ENCODE measurements around the gene CHPF.

The CHPF gene

GRCh38 chr2:219540784-219541504, 2.7 kb downstream of the CHPF start:
- in situ Hi-C loops (cut with HindIII; ENCODE audit: low pct_unique_long_range_greater_than_20kb, low sequenced_read_pairs) = no loop called here
- DNase-seq (ENCODE audit: low read depth in 1 of 2, low spot score in 1 of 2) = no peak
- no peak for TF ChIP-seq JUND (IDR thresholded peaks at IDR 0.05; ENCODE audit: low read depth)

GRCh38 chr2:219539926-219540678, 3.5 kb downstream of the CHPF start:
- TF ChIP-seq JUND (IDR thresholded peaks at IDR 0.05; ENCODE audit: low read depth) = no peak
- in situ Hi-C loops (cut with HindIII; ENCODE audit: low pct_unique_long_range_greater_than_20kb, low sequenced_read_pairs) = no loop called here
- DNase-seq (ENCODE audit: low read depth in 1 of 2, low spot score in 1 of 2) = no peak

GRCh38 chr2:219538956-219539788, 4.4 kb downstream of the CHPF start:
- no peak for TF ChIP-seq JUND (IDR thresholded peaks at IDR 0.05; ENCODE audit: low read depth)
- DNase-seq (ENCODE audit: low read depth in 1 of 2, low spot score in 1 of 2) = no peak
- in situ Hi-C loops (cut with HindIII; ENCODE audit: low pct_unique_long_range_greater_than_20kb, low sequenced_read_pairs) = no loop called here

GRCh38 chr2:219538504-219538951, 5.1 kb downstream of the CHPF start:
- no peak for DNase-seq (ENCODE audit: low read depth in 1 of 2, low spot score in 1 of 2)
- TF ChIP-seq JUND (IDR thresholded peaks at IDR 0.05; ENCODE audit: low read depth) = no peak
- in situ Hi-C loops (cut with HindIII; ENCODE audit: low pct_unique_long_range_greater_than_20kb, low sequenced_read_pairs) = no loop called here

GRCh38 chr2:219537657-219538488, 5.7 kb downstream of the CHPF start:
- in situ Hi-C loops (cut with HindIII; ENCODE audit: low pct_unique_long_range_greater_than_20kb, low sequenced_read_pairs) = no loop called here
- no peak for TF ChIP-seq JUND (IDR thresholded peaks at IDR 0.05; ENCODE audit: low read depth)
- no peak for DNase-seq (ENCODE audit: low read depth in 1 of 2, low spot score in 1 of 2)

GRCh38 chr2:219536967-219537366, 6.6 kb downstream of the CHPF start:
- TF ChIP-seq JUND (IDR thresholded peaks at IDR 0.05; ENCODE audit: low read depth) = no peak
- in situ Hi-C loops (cut with HindIII; ENCODE audit: low pct_unique_long_range_greater_than_20kb, low sequenced_read_pairs) = no loop called here
- DNase-seq (ENCODE audit: low read depth in 1 of 2, low spot score in 1 of 2) = no peak

GRCh38 chr2:219536425-219536824, 7.2 kb downstream of the CHPF start:
- in situ Hi-C loops (cut with HindIII; ENCODE audit: low pct_unique_long_range_greater_than_20kb, low sequenced_read_pairs) = no loop called here
- TF ChIP-seq JUND (IDR thresholded peaks at IDR 0.05; ENCODE audit: low read depth) = no peak
- DNase-seq (ENCODE audit: low read depth in 1 of 2, low spot score in 1 of 2) = no peak

- peak; percentile 52 to 63 for DNase-seq (ENCODE audit: low read depth in 1 of 2, low spot score in 1 of 2)
- TF ChIP-seq JUND (IDR thresholded peaks at IDR 0.05; ENCODE audit: low read depth) = no peak
These were observed 9.5 kb downstream of the CHPF start for GRCh38 chr2:219533930-219534661.

GRCh38 chr2:219532378-219532649, 11.3 kb downstream of the CHPF start:
- in situ Hi-C loops (cut with HindIII; ENCODE audit: low pct_unique_long_range_greater_than_20kb, low sequenced_read_pairs) = no loop called here
- no peak for DNase-seq (ENCODE audit: low read depth in 1 of 2, low spot score in 1 of 2)
- TF ChIP-seq JUND (IDR thresholded peaks at IDR 0.05; ENCODE audit: low read depth) = no peak

More at GRCh38 chr2:219533930-219534661, 9.5 kb downstream of the CHPF start:
- in situ Hi-C loops (cut with HindIII; ENCODE audit: low pct_unique_long_range_greater_than_20kb, low sequenced_read_pairs) = no loop called here

GRCh38 chr2:219531639-219532377, 11.8 kb downstream of the CHPF start:
- no peak for DNase-seq (ENCODE audit: low read depth in 1 of 2, low spot score in 1 of 2)
- no peak for TF ChIP-seq JUND (IDR thresholded peaks at IDR 0.05; ENCODE audit: low read depth)
- in situ Hi-C loops (cut with HindIII; ENCODE audit: low pct_unique_long_range_greater_than_20kb, low sequenced_read_pairs) = no loop called here
